HCT116 (cell line): ENCODE results near the gene FCAMR. TPM values are rescaled to one million over a fixed set of nuclear protein-coding genes. Genes with fewer than 3 reads are reported as not detected.

Experiments
- ATAC-seq: fragments of 200-7000 bp; cut with Tn5 transposase; 2 replicates; pipeline ENCODE4 v1.9.1; 2020; ENCODE audit warnings: mild to moderate bottlenecking, moderate library complexity
- BruUV-seq: library from RNA; stranded (reverse); fragments of 400-500 nt; replicated peaks from 2 replicates; lab custom pipeline; 2021; lab: Mats Ljungman, UMichigan
- CTCF ChIA-PET: fragments of 300-600 bp; sonication (Branson Sonifier 250); formaldehyde crosslinking; loops from one replicate; lab custom pipeline; 2021; ENCODE audit warnings: antibody characterized with exemption; lab: Charles Lee
- POLR2A ChIA-PET: fragments of 300-600, 350-600 bp; sonication (Branson Sonifier 250); formaldehyde crosslinking; loops from one replicate; lab custom pipeline; 2021; ENCODE audit warnings: antibody characterized with exemption; lab: Charles Lee
- RAD21 ChIA-PET, 2 experiments: fragments of 300-600 bp; sonication (Branson Sonifier 250); formaldehyde crosslinking; loops; one replicate each; lab custom pipeline; 2023; ENCODE audit warnings: low total read pairs in 2 of 2; ENCODE audit not compliant: uncharacterized antibody in 2 of 2, unreplicated experiment in 2 of 2, low non-redundant PET in 1 of 2; lab: Charles Lee
- DNase-seq: peaks from one replicate; pipeline ENCODE4 v3.0.0-alpha.2; 2010; ENCODE audit warnings: low read depth, low spot score
- H2AFZ ChIP-seq: fragments of 200-600 bp; shearing (Covaris generic), sonication (generic); 2 replicates; pipeline ENCODE4 v1.6.1; 2017; ENCODE audit warnings: low read depth, mixed run types, mixed read lengths, antibody characterized with exemption, low read length; ENCODE audit not compliant: poor library complexity, severe bottlenecking
- H3K27ac ChIP-seq: 2 replicates; pipeline ENCODE4 v1.5.1; 2012; ENCODE audit warnings: low read depth, low read length
- H3K27me3 ChIP-seq: fragments of 200-600 bp; sonication (generic); 2 replicates; pipeline ENCODE4 v1.6.1; 2016; ENCODE audit warnings: mixed run types, low read length, mixed read lengths; ENCODE audit not compliant: insufficient read depth
- H3K36me3 ChIP-seq, 2 experiments: fragments of 200-500 bp in 1 of 2; fragments of 200-600 bp in 1 of 2; sonication (Bioruptor generic) in 1 of 2; sonication (generic) in 1 of 2; 2 replicates each; pipeline versions ENCODE4 v1.5.1 to v1.6.1; 2014 to 2016; ENCODE audit warnings: low read length in 2 of 2, inconsistent platforms in 1 of 2, mixed read lengths in 1 of 2, mixed run types in 1 of 2; ENCODE audit not compliant: insufficient read depth in 2 of 2, control insufficient read depth in 1 of 2
- H3K4me1 ChIP-seq, 2 experiments: fragments of 200-600 bp in 1 of 2; sonication (generic) in 1 of 2; 2 replicates each; pipeline versions ENCODE4 v1.5.1 to v1.6.1; 2012 to 2017; ENCODE audit warnings: low read length in 2 of 2, inconsistent platforms in 1 of 2, mild to moderate bottlenecking in 1 of 2, mixed read lengths in 1 of 2, mixed run types in 1 of 2, moderate library complexity in 1 of 2; ENCODE audit not compliant: insufficient read depth in 2 of 2, control insufficient read depth in 1 of 2
- H3K4me2 ChIP-seq: fragments of 200-600 bp; sonication (generic); 2 replicates; pipeline ENCODE4 v1.6.1; 2017; ENCODE audit warnings: mixed run types, low read length, mixed read lengths
- H3K4me3 ChIP-seq, 2 experiments: fragments of 200-600 bp in 1 of 2; sonication (generic) in 1 of 2; replicated peaks in 1 of 2; 2 replicates each; pipeline ENCODE4 v1.5.1; 2011 to 2016; ENCODE audit warnings: low read length in 2 of 2, control low read depth in 1 of 2, low read depth in 1 of 2, mild to moderate bottlenecking in 1 of 2, mixed read lengths in 1 of 2, mixed run types in 1 of 2
- H3K79me2 ChIP-seq: fragments of 200-600 bp; sonication (generic); 2 replicates; pipeline ENCODE4 v1.6.1; 2017; ENCODE audit warnings: mild to moderate bottlenecking, mixed run types, low read length, moderate library complexity, mixed read lengths; ENCODE audit not compliant: insufficient read depth
- H3K9ac ChIP-seq: fragments of 200-600 bp; sonication (generic); 2 replicates; pipeline ENCODE4 v1.6.1; 2016; ENCODE audit warnings: low read length, mixed read lengths
- H3K9me2 ChIP-seq: fragments of 200-600 bp; sonication (generic), shearing (Covaris generic); 2 replicates; pipeline ENCODE4 v1.6.1; 2017; ENCODE audit warnings: mixed run types, mild to moderate bottlenecking, moderate library complexity; ENCODE audit not compliant: insufficient read depth
- H3K9me3 ChIP-seq, 2 experiments: fragments of 200-500 bp in 1 of 2; fragments of 200-600 bp in 1 of 2; sonication (Bioruptor generic) in 1 of 2; sonication (generic) in 1 of 2; 2 replicates each; pipeline ENCODE4 v1.6.1; 2014 to 2017; ENCODE audit warnings: low read length in 2 of 2, mixed read lengths in 2 of 2, inconsistent platforms in 1 of 2, low read depth in 1 of 2, mild to moderate bottlenecking in 1 of 2, mixed run types in 1 of 2, moderate library complexity in 1 of 2; ENCODE audit not compliant: control insufficient read depth in 1 of 2, insufficient read depth in 1 of 2
- H4K20me1 ChIP-seq: fragments of 200-600 bp; sonication (generic), shearing (Covaris generic); 2 replicates; pipeline ENCODE4 v1.6.1; 2017; ENCODE audit warnings: mixed run types, mild to moderate bottlenecking, moderate library complexity; ENCODE audit not compliant: insufficient read depth
- CEBPB ChIP-seq: IDR thresholded peaks from 2 replicates; pipeline ENCODE4 v1.6.1; 2012; ENCODE audit warnings: low read depth
- EGR1 ChIP-seq: IDR thresholded peaks from 2 replicates; pipeline ENCODE4 v1.6.1; 2012; ENCODE audit warnings: low read depth
- ELF1 ChIP-seq: IDR thresholded peaks from 2 replicates; pipeline ENCODE4 v1.6.1; 2012; ENCODE audit warnings: low read depth, borderline replicate concordance
- EZH2phosphoT487 ChIP-seq: fragments of 200-600 bp; IDR thresholded peaks from 2 replicates; pipeline ENCODE4 v1.6.1; 2018; ENCODE audit warnings: antibody characterized with exemption, borderline replicate concordance
- FOSL1 ChIP-seq: IDR thresholded peaks from 2 replicates; pipeline ENCODE4 v1.6.1; 2012; ENCODE audit warnings: low read depth
- JUND ChIP-seq: IDR thresholded peaks from 2 replicates; pipeline ENCODE4 v1.6.1; 2012
- POLR2AphosphoS5 ChIP-seq: IDR thresholded peaks from 2 replicates; pipeline ENCODE4 v1.6.1; 2011; ENCODE audit warnings: mild to moderate bottlenecking, low read depth, low read length, moderate library complexity
- RAD21 ChIP-seq: IDR thresholded peaks from 2 replicates; pipeline ENCODE4 v1.6.1; 2012; ENCODE audit warnings: low read depth, mild to moderate bottlenecking
- SIN3A ChIP-seq: IDR thresholded peaks from 2 replicates; pipeline ENCODE4 v1.6.1; 2012; ENCODE audit warnings: low read depth
- SP1 ChIP-seq: IDR thresholded peaks from 2 replicates; pipeline ENCODE4 v1.6.1; 2012; ENCODE audit warnings: low read depth
- SRF ChIP-seq: IDR thresholded peaks from 2 replicates; pipeline ENCODE4 v1.6.1; 2012; ENCODE audit warnings: low read depth
- YY1 ChIP-seq: IDR thresholded peaks from 2 replicates; pipeline ENCODE4 v1.6.1; 2011; ENCODE audit warnings: low read length, low read depth, moderate library complexity, mild to moderate bottlenecking; ENCODE audit not compliant: insufficient replicate concordance; ENCODE audit errors: extremely low read depth
- ZFX ChIP-seq: fragments of 450-650 bp; IDR thresholded peaks from 2 replicates; pipeline ENCODE4 v1.6.1; 2017
- ZNF274 ChIP-seq: fragments of 200-500 bp; sonication (Bioruptor generic); IDR thresholded peaks from 2 replicates; pipeline ENCODE4 v1.6.1; 2014; ENCODE audit warnings: mild to moderate bottlenecking, low read depth, low read length, inconsistent platforms
- intact Hi-C: fragments of 100-400 bp; cut with micrococcal nuclease; formaldehyde crosslinking; loops from 2 replicates; pipeline ENCODE4 v1.10.0; 2022
- total RNA-seq: library from RNA; stranded (reverse); gene quantifications from one replicate; pipeline ENCODE4 v1.2.1, GENCODE V29; 2021; ENCODE audit not compliant: unreplicated experiment
- TF ChIP-seq, protein P1 (sequence below), 3 experiments: fragments of 200-600 bp in 1 of 3; sonication (generic) in 1 of 3; IDR thresholded peaks in 2 of 3; conservative IDR thresholded peaks in 1 of 3; 2 replicates each; pipeline ENCODE4 v1.5.1; 2012 to 2017; ENCODE audit warnings: low read depth in 2 of 3, low read length in 2 of 3, antibody characterized with exemption in 1 of 3, borderline replicate concordance in 1 of 3, control low read depth in 1 of 3, mild to moderate bottlenecking in 1 of 3, mixed read lengths in 1 of 3, mixed run types in 1 of 3, moderate library complexity in 1 of 3; ENCODE audit not compliant: insufficient read depth in 1 of 3
- TF ChIP-seq, protein P2 (sequence below): IDR thresholded peaks from 2 replicates; pipeline ENCODE4 v1.6.1; 2012
- TF ChIP-seq, protein P3 (sequence below): IDR thresholded peaks from 2 replicates; pipeline ENCODE4 v1.6.1; 2011; ENCODE audit warnings: mild to moderate bottlenecking, low read length, moderate library complexity; ENCODE audit not compliant: insufficient replicate concordance; ENCODE audit errors: extremely low read depth
- TF ChIP-seq, protein P4 (sequence below): IDR thresholded peaks from 2 replicates; pipeline ENCODE4 v1.6.1; 2012

Gene FCAMR
- total RNA-seq, 1 experiment from 2014 or later = not detected

GRCh38 chr1:207009945-207010344, 39.7 kb upstream of the FCAMR start:
- H3K4me2 ChIP-seq = no peak overlapping the region
- intact Hi-C loops = no loop called here
- H3K27ac ChIP-seq = no peak overlapping the region
- ATAC-seq (no peak), DNase-seq (no peak)
- H4K20me1 ChIP-seq = no peaks in the 10 kb centered on the region
- no peaks in the 10 kb centered on the region; a peak in 1 of 4 replicates for H3K9me3 ChIP-seq
- peaks cover 16 to 57% of the 10 kb centered on the region in 2 experiments for H3K4me1 ChIP-seq
- no peaks in the 10 kb centered on the region for H3K36me3 ChIP-seq
- no peaks in the 10 kb centered on the region for H3K9me2 ChIP-seq
- no peak for TF ChIP-seq ZFX
- TF ChIP-seq JUND = no peak
- no peak for TF ChIP-seq EZH2phosphoT487
- no peak for TF ChIP-seq RAD21
- CTCF ChIA-PET = no interaction called here
- no peak overlapping the region for H2AFZ ChIP-seq
- no peaks in the 10 kb centered on the region for H3K79me2 ChIP-seq
- H3K4me3 ChIP-seq = no peak overlapping the region
- RAD21 ChIA-PET = no interaction called here
- POLR2A ChIA-PET = no interaction called here
- H3K9ac ChIP-seq = no peak overlapping the region
- no TSS peak for BruUV-seq
- no peaks in the 10 kb centered on the region for H3K27me3 ChIP-seq

DNA sequence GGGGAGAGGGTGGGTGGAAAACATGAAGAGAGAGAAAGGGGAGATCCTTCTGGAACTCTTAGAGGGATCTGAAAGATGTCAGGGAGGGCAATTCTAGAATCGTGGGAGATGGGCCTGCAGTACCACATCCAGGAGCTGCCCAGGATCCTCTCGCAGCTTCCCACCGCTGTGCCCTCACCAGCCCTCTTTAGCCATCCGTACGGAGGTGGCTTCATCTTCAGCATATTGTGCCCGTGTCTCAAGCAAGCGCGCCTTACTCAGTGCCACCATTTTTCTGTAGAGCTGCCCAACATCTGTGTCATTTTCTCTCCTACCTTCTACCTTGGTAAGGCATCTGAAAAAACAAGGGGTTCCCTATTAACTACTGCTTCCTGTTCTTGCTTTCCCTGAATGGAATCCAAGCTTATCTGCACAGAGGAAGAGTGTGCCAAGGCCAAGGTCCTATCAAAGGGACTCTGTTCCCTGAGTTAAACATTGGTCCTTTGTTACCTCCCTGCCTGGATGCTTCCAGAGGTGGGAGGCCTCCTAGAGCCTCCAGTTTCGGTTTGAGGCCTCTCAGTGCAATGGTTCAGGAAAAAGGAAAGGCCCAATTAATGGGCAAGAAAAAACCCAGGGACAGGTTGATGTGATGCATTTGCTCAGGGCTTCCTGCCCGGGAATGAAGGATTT, 39.1 kb upstream of the FCAMR start:
- no peak overlapping the region for H3K4me3 ChIP-seq
- H2AFZ ChIP-seq = no peak overlapping the region
- no peaks in the 10 kb centered on the region for H3K36me3 ChIP-seq
- POLR2A ChIA-PET = no interaction called here
- RAD21 ChIA-PET = no interaction called here
- H3K27ac ChIP-seq = no peak overlapping the region
- H3K9me2 ChIP-seq = no peaks in the 10 kb centered on the region
- ATAC-seq (no peak), DNase-seq (no peak)
- intact Hi-C loops = no loop called here
- H3K9me3 ChIP-seq = no peaks in the 10 kb centered on the region; a peak in 1 of 4 replicates
- CTCF ChIA-PET = no interaction called here
- H3K79me2 ChIP-seq = no peaks in the 10 kb centered on the region
- no peaks in the 10 kb centered on the region for H3K27me3 ChIP-seq
- H3K4me1 ChIP-seq = peaks cover 16 to 63% of the 10 kb centered on the region in 2 experiments
- H3K4me2 ChIP-seq = no peak overlapping the region
- no peaks in the 10 kb centered on the region for H4K20me1 ChIP-seq
- BruUV-seq = no TSS peak
- H3K9ac ChIP-seq = no peak overlapping the region
- TF ChIP-seq, protein P1, sequence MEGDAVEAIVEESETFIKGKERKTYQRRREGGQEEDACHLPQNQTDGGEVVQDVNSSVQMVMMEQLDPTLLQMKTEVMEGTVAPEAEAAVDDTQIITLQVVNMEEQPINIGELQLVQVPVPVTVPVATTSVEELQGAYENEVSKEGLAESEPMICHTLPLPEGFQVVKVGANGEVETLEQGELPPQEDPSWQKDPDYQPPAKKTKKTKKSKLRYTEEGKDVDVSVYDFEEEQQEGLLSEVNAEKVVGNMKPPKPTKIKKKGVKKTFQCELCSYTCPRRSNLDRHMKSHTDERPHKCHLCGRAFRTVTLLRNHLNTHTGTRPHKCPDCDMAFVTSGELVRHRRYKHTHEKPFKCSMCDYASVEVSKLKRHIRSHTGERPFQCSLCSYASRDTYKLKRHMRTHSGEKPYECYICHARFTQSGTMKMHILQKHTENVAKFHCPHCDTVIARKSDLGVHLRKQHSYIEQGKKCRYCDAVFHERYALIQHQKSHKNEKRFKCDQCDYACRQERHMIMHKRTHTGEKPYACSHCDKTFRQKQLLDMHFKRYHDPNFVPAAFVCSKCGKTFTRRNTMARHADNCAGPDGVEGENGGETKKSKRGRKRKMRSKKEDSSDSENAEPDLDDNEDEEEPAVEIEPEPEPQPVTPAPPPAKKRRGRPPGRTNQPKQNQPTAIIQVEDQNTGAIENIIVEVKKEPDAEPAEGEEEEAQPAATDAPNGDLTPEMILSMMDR (IDR thresholded peaks at IDR 0.05 in 2 of 3, conservative IDR thresholded peaks at IDR 0.05 in 1 of 3; ENCODE audit: borderline replicate concordance in 1 of 3, insufficient read depth in 1 of 3, low read depth in 2 of 3, low read length in 2 of 3) = no peak
- TF ChIP-seq CEBPB (no peak), SRF (no peak), EZH2phosphoT487 (no peak), ZNF274 (no peak), ELF1 (no peak), SP1 (no peak), POLR2AphosphoS5 (no peak), SIN3A (no peak), FOSL1 (no peak), EGR1 (no peak), YY1 (no peak)
- TF ChIP-seq, protein P2, sequence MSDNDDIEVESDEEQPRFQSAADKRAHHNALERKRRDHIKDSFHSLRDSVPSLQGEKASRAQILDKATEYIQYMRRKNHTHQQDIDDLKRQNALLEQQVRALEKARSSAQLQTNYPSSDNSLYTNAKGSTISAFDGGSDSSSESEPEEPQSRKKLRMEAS = no peak
- TF ChIP-seq, protein P3, sequence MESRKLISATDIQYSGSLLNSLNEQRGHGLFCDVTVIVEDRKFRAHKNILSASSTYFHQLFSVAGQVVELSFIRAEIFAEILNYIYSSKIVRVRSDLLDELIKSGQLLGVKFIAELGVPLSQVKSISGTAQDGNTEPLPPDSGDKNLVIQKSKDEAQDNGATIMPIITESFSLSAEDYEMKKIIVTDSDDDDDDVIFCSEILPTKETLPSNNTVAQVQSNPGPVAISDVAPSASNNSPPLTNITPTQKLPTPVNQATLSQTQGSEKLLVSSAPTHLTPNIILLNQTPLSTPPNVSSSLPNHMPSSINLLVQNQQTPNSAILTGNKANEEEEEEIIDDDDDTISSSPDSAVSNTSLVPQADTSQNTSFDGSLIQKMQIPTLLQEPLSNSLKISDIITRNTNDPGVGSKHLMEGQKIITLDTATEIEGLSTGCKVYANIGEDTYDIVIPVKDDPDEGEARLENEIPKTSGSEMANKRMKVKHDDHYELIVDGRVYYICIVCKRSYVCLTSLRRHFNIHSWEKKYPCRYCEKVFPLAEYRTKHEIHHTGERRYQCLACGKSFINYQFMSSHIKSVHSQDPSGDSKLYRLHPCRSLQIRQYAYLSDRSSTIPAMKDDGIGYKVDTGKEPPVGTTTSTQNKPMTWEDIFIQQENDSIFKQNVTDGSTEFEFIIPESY = no peak
- TF ChIP-seq, protein P4, sequence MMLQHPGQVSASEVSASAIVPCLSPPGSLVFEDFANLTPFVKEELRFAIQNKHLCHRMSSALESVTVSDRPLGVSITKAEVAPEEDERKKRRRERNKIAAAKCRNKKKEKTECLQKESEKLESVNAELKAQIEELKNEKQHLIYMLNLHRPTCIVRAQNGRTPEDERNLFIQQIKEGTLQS = no peak
